HG03520 (cell line): Measurements from ENCODE around the gene TMCO2.
A peak's percentile ranks its signal among the peaks of the same experiment; 100 is the strongest.
"Not testable (repeated sequence)": the region's sequence is repeated elsewhere in the genome, so short reads cannot be mapped to it uniquely, and the experiment has no call there.

Experiments
- ATAC-seq: cut with Tn5 transposase; IDR thresholded peaks from one replicate; pipeline ENCODE4 v1.9.1; 2021; ENCODE audit warnings: mild to moderate bottlenecking, moderate library complexity; ENCODE audit not compliant: unreplicated experiment

TMCO2 gene

DNA sequence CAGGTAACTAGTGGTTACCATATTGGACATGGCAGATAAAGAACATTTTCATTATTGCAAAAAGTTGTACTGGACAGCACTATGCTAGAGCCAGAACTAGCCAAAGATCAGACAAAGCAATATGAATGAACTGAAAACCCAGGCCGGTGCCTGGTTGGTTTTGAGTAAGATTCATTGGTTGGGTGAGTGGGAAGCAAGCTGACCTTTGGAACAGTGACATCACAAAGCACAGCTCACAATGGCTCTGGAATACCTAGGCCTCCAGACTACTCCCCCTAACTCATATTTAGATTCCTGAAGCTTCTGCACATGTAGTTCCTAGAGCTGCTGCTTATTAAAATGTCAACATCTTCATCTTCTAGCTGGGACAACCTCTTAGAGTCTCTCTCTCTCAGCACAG, at the start of gene TMCO2:
Gene TMCO2 (plus strand): TSS at position 283 of the 400 bp plus-strand sequence. CDS start 57 bp downstream, at position 340.
- no peak for ATAC-seq

DNA sequence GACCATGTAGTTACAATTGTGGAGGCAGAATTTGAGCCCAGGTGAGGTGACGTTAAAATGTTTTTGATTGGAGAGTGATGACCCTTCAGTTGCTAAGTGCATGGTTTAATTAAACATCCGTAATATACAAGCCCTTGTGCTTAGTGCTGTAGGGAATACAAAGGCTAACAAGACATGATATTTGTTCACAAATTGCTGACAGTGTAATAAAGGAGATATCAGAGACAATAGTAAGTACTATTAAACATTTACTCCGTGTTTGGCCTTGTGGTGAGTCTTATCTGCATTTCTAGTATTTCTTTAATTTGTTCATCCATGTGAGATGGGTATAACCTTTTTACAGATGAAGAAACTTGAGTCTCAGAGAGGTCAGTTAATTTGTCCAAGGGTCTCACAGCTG, 48.6 kb upstream of the TMCO2 start:
- ATAC-seq, result no peak

DNA sequence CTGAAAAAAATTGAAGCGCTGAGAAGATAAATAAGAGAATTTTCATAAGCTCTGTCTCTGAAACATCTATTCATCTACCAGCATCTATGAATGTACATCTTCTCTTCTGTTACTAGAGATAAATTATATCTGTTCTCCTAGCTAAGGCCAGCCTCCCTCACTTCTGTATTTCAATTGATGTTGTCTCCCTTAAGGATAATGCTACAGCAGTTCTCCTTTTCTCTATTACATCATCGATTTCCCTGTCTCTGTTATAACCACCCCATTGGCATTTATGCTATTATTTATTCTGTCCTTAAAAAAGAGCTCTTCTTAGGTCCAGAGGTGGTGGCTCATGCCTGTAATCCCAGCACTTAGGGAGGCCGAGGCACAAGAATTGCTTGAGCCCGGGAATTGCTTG, 42.9 kb upstream of the TMCO2 start:
- ATAC-seq, result no peak

DNA sequence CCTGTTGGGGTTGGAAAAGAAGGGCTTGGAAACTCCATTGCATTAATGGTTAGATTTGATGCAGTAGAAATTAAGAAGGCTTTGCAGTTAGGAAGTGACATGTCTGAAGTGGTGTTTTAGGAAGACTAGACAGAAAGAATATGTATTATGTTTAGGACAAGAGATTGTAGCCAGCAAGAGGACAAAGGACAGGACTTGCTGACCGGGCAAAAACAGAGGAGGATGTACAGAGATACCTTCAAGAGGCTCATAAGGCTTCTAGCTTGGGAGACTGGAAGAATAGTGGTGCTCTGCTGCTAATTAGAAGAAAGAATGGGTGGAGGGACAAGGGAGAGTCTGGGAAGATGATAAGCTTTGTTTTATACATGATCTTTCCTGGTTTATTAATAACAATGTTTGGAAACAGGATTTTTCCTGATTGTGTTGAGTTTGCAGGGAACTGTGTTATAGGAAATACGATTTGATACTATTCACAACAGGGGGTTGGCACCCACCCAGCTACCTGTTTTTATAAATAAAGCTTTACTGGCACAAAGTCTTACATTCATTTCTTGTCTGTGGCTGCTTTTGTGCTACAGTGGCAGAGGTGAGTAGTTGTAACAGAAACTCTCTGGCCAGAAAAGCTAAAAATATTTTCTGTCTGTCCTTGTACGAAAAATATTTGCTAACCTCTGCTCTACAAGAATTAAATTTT, 37.1 kb upstream of the TMCO2 start:
- no peak for ATAC-seq

DNA sequence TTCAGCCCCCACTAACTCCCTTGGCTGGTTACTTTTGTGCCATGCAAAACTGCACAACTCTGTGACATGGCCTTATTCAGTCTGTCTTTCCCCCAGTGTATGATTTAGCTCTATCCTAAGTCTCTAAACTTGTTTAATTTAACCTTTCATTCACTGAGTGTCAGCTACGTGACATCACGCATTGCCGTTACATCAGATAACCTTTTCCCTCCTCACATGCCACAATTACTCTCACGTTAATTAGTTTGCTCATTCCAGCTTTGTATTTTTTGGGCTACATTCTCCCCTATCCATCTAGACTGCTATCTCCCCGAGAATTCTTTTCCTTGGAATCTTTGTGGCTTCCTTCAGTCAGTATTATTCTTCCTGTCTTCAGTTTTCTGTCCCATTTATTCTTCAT, 29.4 kb upstream of the TMCO2 start:
- ATAC-seq, result no peak

DNA sequence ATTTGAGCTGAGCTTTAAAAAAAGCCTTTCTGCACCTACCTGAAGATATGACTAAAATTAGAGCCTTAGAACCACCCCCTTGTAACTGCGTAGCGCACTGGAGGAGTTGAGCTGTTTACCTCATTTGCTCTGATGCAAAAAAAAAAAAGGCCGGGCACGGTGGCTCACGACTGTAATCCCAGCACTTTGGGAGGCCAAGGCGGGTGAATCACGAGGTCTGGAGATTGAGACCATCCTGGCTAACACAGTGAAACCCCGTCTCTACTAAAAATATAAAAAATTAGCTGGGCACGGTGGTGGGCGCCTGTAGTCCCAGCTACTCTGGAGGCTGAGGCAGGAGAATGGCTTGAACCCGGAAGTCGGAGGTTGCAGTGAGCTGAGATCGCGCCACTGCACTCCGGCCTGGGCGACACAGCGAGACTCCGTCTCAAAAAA, 26.2 kb upstream of the TMCO2 start:
- ATAC-seq, result not testable (repeated sequence)

DNA sequence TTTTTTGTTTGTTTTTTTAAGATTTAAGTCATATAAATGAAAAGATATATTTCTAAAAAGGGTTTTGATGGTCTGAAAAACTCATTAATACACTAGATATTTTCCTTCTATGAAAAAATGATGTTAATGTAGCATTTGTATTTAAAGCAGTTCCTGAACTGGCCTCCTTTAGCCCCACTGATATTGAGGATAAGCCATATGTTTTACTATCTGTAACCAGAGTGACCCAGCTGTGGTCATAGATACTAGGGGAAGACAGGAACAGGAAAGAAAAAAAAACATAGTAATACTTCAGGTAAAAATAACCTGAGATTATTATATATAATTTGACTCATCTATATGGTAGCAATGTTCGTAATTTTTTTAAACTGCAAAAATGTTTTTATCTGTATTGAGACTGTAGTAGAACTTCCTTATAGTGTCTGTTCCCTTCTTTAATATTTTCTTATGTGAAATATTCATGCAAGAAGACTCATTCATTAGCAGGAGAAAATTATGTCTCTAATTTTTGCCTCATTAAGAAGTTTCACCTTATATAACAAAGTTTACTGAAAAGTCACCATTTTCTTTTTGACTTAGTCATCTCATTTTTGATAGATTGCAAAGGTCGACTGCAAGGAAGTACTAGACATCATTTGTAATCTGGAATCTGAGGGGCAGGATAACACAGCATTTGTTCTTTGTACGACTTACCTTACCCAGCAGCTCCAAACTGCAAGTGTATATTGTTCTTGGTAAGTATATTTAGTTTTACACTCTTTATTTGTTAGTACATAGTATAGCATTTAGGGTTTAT, 25.6 kb upstream of the TMCO2 start:
- no peak for ATAC-seq

DNA sequence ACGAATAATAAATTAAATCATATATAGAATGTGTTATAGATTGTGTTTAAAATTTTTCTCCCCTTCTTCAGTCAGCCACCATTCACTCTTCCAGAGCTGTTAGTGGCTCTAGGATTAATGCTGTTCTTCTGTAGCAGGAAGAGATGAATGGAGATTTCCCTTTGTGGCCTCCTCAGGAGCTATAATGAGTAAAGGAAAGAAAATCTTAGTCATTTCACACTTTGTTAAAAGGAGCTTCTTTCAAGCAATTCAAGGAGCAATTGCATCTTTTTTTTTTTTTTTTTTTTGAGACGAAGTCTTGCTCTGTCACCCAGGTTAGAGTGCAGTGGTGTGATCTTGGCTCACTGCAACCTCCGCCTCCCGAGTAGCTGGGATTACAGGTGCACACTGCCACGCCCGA, 23.7 kb upstream of the TMCO2 start:
- ATAC-seq, result no peak

DNA sequence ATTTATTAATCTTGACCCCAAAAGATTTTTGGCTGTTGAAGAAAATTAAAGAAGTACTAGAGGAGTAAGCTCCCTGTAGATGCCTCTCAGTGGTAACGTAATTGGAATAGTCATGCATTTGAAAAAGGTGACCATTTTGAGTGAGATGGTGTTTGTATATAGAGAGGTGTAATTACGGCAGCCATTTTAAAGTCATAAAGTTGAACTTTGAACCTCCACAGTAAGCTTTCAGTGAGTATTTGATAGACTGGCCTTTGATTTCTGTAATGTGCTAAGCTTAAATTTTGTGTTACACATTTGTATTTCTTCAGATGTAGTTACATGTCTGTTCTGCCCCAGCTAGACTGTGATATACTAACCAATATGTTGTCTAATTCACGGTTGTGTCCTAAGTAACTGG, 21.5 kb upstream of the TMCO2 start:
- no peak for ATAC-seq

DNA sequence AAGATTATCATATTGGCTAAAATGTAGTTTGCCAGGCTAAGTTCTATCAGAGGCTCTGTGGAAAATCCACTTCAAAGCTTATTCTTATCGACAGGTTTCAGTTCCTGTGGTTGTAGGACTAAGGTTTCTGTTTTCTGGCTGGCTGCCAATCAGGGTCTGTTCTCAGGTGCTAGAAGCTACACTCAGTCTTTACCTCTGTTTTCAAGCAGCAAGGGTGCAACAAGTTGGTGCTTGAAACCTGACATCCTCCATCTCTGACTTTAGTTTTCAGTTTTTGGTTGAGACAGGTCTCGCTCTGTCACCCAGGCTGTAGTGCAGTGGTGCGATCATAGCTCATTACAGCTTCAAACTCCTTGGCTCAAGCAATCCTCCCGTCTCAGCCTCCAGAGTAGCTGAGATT, 15.3 kb upstream of the TMCO2 start:
- ATAC-seq, result peak; percentile 82

DNA sequence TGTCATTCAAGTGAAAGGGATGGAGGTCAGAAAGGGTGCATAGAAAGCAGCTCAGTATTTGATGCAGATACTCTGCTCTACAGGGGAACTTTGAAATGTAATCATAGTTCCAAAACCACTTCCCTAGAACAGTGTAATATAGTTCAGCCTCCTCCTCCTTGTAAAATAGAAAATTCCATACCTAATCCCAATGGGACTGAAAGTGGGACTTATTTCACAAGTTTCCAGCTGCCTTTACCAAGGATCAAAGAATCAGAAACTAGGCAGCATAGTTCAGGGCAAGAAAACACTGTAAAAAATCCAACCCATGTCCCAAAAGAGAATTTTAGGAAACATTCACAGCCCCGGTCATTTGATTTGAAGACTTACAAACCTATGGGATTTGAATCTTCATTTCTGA, 8.1 kb upstream of the TMCO2 start:
- no peak for ATAC-seq

DNA sequence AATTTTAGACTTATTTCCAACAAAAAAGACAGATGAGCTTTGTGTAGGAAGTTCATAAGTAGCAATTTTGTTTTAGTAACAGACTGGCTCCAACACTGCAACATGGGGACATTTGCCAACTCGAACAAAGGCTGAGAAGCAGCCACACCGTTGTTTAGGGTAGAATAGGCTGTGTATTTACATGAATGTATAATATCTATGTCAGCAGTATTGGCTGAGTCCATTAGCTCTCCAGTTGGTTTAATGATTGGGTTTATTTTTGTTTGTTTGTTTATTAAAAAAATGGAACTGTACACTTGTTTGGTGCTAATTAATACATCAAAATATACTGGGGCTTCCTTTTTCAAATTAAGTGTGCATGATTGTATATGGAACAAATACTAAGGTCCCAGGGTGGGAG, 7.3 kb upstream of the TMCO2 start:
- ATAC-seq, result no peak

DNA sequence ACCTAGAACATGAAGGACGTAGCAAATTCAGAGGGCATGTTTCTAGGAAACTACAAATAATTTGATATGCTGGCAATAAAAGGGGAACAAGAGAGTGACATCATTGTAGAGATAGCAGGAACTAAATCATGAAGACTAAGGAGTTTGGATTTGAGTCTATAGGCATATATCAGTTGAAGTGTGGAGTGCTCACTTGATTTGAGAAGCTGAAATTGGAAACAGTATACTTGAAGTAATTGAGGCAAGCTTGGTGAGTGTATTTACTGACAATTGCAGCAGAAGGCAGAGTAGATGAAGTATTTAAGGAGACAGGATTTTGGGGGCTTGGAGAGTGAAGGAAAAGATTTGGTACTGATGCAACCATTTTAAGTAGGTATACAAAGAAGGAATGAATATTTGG, 6.4 kb upstream of the TMCO2 start:
- ATAC-seq, result no peak

DNA sequence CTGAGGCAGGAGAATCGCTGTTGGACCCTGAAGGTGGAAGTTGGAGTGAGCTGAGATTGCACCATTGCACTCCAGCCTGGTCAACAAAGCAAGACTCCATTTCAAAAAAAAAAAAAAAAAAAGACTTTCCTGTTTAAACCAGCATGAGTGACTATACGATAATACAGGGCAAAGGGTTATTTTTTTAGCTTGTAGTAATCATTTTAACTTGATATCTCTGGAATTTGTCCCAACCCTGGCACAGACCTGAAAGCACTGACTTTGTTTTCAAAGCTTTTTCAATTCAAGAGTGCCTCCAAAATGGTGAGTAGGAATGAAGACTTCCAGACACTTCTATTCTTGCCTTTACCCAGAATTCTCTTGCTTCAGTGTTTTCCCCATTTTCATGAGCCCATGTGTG, 4.4 kb upstream of the TMCO2 start:
- ATAC-seq, result no peak

DNA sequence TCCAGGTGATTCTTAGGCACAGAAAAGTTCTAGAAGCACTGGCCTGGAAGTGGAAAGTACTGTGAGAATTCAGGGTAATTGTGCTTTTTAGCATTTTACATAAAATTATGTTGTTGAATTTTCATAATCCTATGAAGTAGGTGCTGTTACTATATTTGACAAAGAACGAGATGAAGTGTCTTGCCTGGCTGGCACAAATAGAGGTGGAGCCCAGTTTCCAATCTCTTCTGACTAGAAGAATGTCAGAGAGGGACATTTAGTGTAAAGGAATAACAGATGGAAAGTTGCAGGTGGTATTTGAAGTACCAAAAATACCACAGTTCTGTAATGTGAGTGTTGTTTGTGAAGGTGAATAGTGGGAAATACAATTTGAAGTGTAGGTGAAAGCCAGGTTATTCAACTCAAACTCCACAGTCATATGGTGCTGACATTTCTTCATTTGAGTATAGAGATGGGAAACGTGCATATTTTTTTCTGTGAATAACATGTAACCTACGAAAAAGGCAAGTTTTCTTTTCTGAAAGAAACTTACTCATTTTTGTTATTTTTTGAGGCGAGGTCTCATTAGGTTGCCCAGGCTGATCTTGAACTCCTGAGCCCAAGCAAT, 3.5 kb upstream of the TMCO2 start:
- no peak for ATAC-seq

DNA sequence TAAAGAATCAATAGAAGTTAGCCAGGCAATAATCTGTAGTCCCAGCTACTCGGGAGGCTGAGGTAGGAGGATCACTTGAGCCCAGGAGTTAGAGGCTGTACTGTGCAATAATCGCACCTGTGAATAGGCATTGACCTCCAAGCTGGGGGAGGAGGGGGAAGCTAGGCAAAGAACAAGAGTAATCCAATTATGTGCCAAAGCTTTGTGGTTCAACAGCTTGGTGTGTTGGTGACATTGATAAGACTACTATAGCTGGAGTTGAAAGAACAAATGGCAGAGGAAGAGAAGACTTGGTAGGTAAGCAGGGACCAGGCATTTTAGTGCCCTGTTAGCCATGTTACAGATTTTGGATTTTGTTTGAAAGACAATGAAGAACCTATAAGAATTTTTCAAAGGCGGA, 2.1 kb upstream of the TMCO2 start:
- no peak for ATAC-seq

DNA sequence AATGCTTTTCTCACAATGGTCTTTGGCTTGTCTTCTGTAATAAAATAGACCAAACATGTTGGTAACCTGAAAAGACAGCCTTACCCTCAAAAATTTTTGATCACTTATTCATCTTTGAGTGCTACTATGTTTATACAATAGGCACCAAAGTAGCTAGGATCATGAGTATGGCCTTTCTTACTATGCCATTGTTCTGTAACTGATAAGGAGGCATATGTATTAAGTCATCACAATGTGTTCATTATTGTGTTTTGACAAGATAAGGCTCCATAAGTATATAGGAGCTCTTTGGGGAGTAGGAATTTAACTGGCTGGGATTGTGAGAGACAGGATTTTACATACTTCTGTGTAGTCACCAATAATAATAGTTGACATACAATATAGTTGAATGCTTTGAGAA, 675 bp downstream of the TMCO2 start:
- no peak for ATAC-seq

DNA sequence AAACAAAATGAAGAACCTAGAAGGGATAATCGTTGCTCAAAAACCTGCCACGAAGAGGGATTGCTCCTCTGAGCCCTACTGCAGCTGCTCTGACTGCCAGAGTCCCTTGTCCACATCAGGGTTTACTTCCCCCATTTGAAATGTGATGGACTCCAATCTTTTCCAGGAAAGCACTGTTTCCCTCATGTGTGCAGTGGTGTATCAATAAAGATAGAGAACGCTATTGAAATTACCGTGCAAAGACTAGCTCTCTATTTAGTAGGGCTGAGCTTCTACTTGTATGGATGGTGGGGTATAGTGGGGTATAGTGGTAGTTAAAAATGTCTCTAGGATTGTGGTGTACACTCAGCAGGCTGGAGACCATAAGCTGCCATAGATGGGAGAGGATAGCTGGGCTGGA, 3.7 kb downstream of the TMCO2 start:
- ATAC-seq, result no peak

DNA sequence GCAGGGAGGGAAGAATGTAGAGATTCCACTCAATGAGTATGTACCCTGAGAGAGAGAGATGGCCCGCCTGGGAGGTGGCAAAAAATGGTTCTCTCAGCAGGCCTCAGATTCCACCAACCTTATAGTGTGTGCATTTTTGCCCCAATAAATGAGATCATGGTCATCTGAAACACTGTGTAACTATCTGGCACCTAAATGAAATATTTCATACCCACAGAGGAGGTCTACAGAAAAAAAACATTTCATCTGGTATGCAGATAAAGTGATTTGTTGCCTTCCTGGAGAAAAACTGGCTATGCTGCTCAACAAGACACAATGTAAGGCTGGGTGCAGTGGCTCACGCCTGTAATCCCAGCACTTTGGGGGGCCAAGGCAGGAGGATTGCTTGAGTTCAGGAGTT, 4.9 kb downstream of the TMCO2 start:
- ATAC-seq, result no peak

DNA sequence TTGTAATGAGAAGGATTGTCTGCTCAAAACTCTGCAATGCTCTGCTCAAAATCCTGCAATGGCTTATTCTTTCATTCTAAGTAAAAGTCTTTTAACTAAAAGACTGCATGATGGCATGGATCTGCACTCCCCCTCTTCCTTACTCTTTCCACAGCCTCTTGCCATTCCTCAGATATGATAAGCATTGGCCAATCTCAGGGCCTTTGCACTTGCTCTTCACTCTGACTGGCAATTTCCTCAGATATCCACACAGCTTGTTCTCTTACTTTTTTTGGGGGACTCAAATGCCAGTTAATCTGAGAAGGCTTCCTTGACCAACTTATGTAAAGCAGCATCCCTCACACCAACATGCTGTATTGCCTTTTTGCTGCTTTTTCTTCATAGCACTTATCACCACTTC, 7.5 kb downstream of the TMCO2 start:
- ATAC-seq, result no peak

DNA sequence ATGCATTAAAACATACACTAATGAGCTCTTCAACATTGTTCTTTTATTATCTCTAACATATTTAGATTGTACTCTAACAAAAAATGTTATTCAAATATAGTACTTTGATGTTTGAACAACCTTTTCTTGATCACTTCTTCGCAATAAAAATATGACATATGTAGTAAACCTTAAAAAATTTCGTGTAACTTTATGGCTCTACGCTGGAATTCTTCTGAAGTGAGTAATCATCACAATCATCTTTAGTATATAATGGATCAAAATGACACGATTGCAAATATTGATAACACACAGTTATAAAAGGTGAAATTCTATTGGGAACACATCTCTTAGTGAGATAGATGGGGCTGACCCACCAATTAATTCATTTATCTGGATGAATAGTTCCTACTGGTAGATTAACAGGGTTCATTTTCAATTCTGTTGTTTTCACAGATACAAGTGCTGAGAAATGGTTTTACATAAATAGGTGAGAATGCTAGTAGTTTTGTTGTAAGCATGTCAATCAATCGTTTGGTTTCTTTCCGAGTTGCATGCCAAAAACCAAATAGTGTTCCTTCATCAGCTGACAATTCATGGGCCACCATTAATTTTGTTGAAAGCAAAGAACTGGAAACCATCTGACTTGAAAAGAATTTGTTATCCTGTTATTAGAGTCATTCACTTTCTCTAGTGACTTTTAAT, 8.8 kb downstream of the TMCO2 start:
- no peak for ATAC-seq

DNA sequence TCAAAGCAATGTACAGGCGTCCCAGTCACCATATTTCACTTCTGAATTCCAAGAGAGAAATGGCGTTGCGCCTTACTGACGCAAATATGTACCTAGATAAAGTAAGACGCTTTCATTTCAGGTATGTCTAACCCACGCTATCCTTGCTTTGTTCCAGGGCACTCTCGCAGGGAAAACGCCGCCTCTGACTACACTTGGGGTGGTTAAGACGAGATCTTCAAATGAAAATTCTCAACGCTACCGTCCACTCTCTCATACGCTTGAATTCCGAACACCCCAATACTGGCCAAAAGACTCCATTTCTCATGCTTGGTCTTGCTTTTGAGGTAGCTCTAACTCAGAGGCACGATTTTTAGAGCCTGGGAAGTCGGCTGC, 9.6 kb downstream of the TMCO2 start:
- no peak for ATAC-seq
